Right atrium auricular region (tissue), 2 donors: ENCODE data around the gene TANGO2. TPM values are rescaled to one million over a fixed set of nuclear protein-coding genes. Genes with fewer than 3 reads are reported as not detected.

Experiments used
- DNase-seq: peaks from one replicate; pipeline ENCODE4 v3.0.0-alpha.2; 2019; ENCODE audit warnings: low spot score
- H3K27ac ChIP-seq, 2 donors: fragments of 200-600 bp; sonication (generic); 1 replicate in 1 of 2; 2 replicates in 1 of 2; pipeline ENCODE4 v1.5.1; 2016 to 2019
- H3K27me3 ChIP-seq, 2 donors: fragments of 200-600 bp; sonication (generic); one replicate each; pipeline versions ENCODE4 v1.5.1 to v1.6.0; 2017 to 2019
- H3K36me3 ChIP-seq: fragments of 200-600 bp; sonication (generic); one replicate; pipeline ENCODE4 v1.5.1; 2016
- H3K4me1 ChIP-seq, 2 donors: fragments of 200-600 bp; sonication (generic); one replicate each; pipeline versions ENCODE4 v1.5.1 to v1.6.0; 2017 to 2019
- H3K4me3 ChIP-seq, 2 donors: fragments of 200-600 bp; sonication (generic); 1 replicate in 1 of 2; 2 replicates in 1 of 2; pipeline ENCODE4 v1.5.1; 2017 to 2019; ENCODE audit warnings: mild to moderate bottlenecking in 1 of 2, moderate library complexity in 1 of 2
- H3K9me3 ChIP-seq, 2 donors: fragments of 200-600 bp; sonication (generic); one replicate each; pipeline ENCODE4 v1.5.1; 2019
- total RNA-seq, 2 donors: library from RNA; depleted of rRNA; stranded (reverse); fragments of >200 nt; gene quantifications; one replicate each; pipeline ENCODE4 v1.1.0, GENCODE V29; 2016
- TF ChIP-seq, protein P1 (sequence below), 2 donors: fragments of 200-600 bp; sonication (generic); IDR thresholded peaks; one replicate each; pipeline ENCODE4 v1.5.1; 2019; ENCODE audit warnings: antibody characterized with exemption in 2 of 2

TANGO2 gene
- total RNA-seq, 2 donors from 2014 or later, result 95.2 to 101 TPM

DNA sequence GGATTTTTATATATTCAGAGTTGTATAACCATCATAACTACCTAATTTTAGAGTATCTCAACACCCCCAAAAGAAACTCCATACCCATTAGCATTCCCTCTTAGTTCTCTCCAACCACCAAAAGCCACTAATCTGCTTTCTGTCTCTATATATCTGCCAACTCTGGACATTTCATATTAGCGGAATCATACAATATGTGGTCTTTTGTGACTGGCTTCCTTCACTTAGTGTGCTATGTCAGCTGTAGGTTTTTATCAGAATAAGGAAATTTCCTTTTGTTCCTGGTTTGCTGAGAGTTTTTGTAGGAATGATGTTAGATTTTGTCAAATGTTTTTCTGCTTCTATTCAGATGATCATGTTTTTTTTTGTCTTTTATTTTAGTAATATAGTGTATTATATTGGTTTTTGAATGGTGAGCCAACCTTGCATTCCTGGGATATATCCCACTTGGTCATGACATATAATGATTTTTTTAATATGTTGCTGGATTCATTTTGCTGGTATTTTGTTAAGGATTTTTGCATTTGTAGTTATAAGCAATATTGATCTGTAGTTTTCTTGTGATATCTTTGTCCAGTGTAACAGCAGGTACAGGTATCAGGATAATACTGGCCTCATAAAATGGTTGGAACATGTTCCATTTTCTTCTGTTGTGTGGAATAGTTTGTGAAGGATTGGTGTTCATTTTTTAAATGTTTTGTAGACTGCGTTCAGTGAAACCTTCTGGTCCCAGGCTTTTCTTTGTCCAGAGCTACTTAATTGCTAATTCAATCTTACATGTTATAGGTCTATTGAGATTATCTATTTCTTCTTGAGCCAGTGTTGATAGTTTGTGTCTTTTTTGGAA lies 75.9 kb downstream of the TANGO2 start:
- no peak overlapping the region for H3K4me3 ChIP-seq
- no peak overlapping the region for H3K27ac ChIP-seq
- H3K27me3 ChIP-seq, result no peaks in the 10 kb centered on the region
- no peak for DNase-seq
- H3K9me3 ChIP-seq, result peaks cover 0 to 7% of the 10 kb centered on the region in 2 donors
- TF ChIP-seq, protein P1, sequence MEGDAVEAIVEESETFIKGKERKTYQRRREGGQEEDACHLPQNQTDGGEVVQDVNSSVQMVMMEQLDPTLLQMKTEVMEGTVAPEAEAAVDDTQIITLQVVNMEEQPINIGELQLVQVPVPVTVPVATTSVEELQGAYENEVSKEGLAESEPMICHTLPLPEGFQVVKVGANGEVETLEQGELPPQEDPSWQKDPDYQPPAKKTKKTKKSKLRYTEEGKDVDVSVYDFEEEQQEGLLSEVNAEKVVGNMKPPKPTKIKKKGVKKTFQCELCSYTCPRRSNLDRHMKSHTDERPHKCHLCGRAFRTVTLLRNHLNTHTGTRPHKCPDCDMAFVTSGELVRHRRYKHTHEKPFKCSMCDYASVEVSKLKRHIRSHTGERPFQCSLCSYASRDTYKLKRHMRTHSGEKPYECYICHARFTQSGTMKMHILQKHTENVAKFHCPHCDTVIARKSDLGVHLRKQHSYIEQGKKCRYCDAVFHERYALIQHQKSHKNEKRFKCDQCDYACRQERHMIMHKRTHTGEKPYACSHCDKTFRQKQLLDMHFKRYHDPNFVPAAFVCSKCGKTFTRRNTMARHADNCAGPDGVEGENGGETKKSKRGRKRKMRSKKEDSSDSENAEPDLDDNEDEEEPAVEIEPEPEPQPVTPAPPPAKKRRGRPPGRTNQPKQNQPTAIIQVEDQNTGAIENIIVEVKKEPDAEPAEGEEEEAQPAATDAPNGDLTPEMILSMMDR (IDR thresholded peaks at IDR 0.05), result no peak
- H3K36me3 ChIP-seq, result peaks cover 94% of the 10 kb centered on the region
- no peaks in the 10 kb centered on the region for H3K4me1 ChIP-seq

DNA sequence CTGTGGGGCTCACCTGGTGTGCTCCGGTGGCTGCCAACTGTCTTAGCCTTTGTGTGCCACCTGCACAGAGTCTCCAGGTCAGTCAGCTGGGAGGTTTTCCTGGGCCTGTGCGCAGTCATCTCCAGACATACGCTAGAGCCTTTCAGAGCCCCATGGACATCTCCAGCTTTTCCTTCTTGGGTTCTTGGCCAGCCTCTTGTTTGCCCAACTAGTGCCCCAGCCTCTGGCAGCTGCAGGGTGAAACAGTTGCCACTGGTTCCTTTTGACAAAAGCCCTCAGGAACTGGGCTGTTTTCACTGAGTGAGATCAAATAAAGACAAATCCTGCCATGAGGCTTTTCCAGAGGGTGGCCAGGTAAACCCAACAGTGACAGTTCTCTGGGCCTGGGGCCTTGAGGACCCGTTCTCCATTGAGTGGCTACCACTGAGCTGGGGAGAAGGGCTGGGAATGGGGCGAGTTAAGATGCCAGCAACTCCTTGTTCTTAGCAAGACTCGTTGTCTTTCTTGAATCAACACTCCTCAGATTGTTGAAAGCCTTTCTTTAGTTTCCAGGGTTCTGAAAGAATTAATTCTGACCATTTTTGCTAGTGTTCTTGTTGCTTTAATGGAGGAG lies 78.3 kb downstream of the TANGO2 start:
- TF ChIP-seq, protein P1 (IDR thresholded peaks at IDR 0.05), result no peak
- no peak for DNase-seq
- Histone ChIP-seq H3K4me1 (no peaks in the 10 kb centered on the region), H3K4me3 (no peak overlapping the region), H3K27ac (no peak overlapping the region), H3K27me3 (no peaks in the 10 kb centered on the region), H3K9me3 (peaks cover 0 to 7% of the 10 kb centered on the region in 2 donors), H3K36me3 (peaks cover 78% of the 10 kb centered on the region)

GRCh38 chr22:20101638-20102037 lies 80.7 kb downstream of the TANGO2 start:
- DNase-seq, result no peak
- no peak overlapping the region for H3K4me3 ChIP-seq
- peaks cover 76% of the 10 kb centered on the region for H3K36me3 ChIP-seq

GRCh38 chr22:20102203-20102780 lies 81.4 kb downstream of the TANGO2 start:
- no peak for DNase-seq
- Histone ChIP-seq H3K4me3 (no peak overlapping the region), H3K4me1 (no peaks in the 10 kb centered on the region), H3K36me3 (peaks cover 76% of the 10 kb centered on the region), H3K27me3 (no peaks in the 10 kb centered on the region), H3K9me3 (no peaks in the 10 kb centered on the region), H3K27ac (no peak overlapping the region)
- TF ChIP-seq, protein P1 (IDR thresholded peaks at IDR 0.05), result no peak

More at GRCh38 chr22:20101638-20102037, 80.7 kb downstream of the TANGO2 start:
- TF ChIP-seq, protein P1 (IDR thresholded peaks at IDR 0.05), result no peak
- no peak overlapping the region for H3K27ac ChIP-seq
- no peaks in the 10 kb centered on the region for H3K4me1 ChIP-seq
- H3K27me3 ChIP-seq, result no peaks in the 10 kb centered on the region
- peaks cover 0 to 4% of the 10 kb centered on the region in 2 donors for H3K9me3 ChIP-seq

- Histone ChIP-seq H3K36me3 (peaks cover 77% of the 10 kb centered on the region), H3K4me3 (no peak overlapping the region), H3K9me3 (no peaks in the 10 kb centered on the region), H3K27me3 (no peaks in the 10 kb centered on the region), H3K27ac (no peak overlapping the region), H3K4me1 (no peaks in the 10 kb centered on the region)
- TF ChIP-seq, protein P1 (IDR thresholded peaks at IDR 0.05), result no peak
- DNase-seq, result no peak
Measured at GRCh38 chr22:20105456-20106204, 84.7 kb downstream of the TANGO2 start.
